ES-I3 (cell line): ENCODE measurements around the gene UBXN7.
"Not testable (repeated sequence)": the region's sequence is repeated elsewhere in the genome, so short reads cannot be mapped to it uniquely, and the experiment has no call there.

Source experiments
- H3K36me3 ChIP-seq: 2 replicates; pipeline ENCODE4 v1.6.1; 2013; ENCODE audit warnings: mild to moderate bottlenecking, low read length, control low read depth, moderate library complexity; ENCODE audit not compliant: insufficient read depth
- H3K4me1 ChIP-seq: 2 replicates; pipeline ENCODE4 v1.6.1; 2013; ENCODE audit warnings: mild to moderate bottlenecking, control low read depth, low read length; ENCODE audit not compliant: insufficient read depth
- H3K9ac ChIP-seq: 2 replicates; pipeline ENCODE4 v1.6.1; 2013; ENCODE audit warnings: low read depth, mild to moderate bottlenecking, low read length, moderate library complexity
- H3K9me3 ChIP-seq: 2 replicates; pipeline ENCODE4 v1.6.1; 2013; ENCODE audit warnings: mild to moderate bottlenecking, low read length, moderate library complexity; ENCODE audit not compliant: control insufficient read depth, insufficient read depth

UBXN7 gene

DNA sequence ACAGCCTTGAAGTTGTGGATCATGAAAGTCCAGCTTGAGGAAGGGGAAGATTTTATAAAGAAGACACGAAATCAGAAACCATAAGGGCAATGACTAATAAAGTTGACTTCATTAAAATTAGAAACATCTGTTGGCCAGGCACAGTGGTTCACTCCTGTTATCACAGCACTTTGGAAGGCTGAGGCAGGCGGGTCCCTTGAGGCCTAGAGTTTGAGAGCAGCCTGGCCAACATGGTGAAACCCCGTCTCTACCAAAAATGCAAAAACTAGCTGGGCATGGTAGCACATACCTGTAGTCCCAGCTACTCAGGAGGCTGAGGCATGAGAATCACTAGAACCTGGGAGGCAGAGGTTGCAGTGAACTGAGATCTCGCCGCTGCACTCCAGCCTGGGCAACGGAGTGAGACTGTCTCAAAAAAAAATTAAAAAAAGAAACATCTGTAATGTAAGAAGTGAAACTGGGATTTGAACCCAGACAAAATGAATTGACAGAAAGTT is 7.9 kb upstream of the UBXN7 start:
- Histone ChIP-seq H3K36me3 (no peaks in the 10 kb centered on the region), H3K4me1 (no peaks in the 10 kb centered on the region), H3K9ac (no peak overlapping the region), H3K9me3 (no peaks in the 10 kb centered on the region)

DNA sequence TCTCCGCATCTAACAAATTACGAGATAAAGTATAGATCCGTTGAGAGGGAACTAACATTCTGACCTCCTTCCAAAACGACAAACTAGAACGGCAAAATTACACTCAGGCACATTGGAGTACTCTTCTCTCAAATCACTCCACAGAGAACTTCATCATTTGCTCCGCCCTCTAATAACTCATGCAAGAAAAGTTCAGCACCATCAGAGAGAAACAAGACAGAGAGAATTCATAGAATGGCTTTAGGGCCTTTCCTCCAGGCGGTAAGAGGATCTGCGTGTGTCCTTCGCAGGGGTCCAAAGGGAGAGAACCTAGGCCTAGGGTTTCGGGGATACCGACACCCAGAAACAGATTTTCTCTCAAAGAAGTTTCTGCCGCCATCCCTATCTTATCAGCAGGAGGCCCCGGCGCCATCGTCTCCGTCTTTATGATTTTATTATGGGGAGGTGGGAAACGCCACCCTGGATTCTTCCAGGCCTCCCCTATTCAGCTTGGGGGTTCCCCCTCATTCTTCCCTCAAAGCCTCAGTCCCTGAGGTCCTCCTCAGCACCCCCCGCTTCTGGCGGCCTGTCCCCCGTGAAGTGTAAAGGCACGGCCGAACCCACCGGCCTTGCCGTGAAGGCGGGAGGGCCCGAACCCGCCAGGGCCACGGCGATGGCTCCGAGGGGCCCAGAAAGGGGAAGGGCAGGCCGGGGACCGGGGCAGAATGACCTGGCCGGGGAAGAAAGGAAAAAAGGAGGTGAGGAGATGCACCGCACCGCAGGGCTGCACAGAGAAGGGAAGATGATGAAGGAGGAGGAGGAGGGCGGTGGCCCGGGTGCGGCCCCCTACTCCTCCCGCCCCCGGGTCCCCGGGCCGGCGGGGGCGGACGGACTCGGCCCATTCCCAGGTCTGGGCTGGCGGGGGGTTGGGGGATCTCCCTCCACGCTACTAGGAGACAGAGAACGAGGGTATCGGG is 768 bp downstream of the UBXN7 start:
- H3K9me3 ChIP-seq = no peaks in the 10 kb centered on the region
- H3K36me3 ChIP-seq = no peaks in the 10 kb centered on the region; the same call in 1 of the 2 replicates
- H3K4me1 ChIP-seq = no peaks in the 10 kb centered on the region
- peak overlapping the region; percentile 78 for H3K9ac ChIP-seq

DNA sequence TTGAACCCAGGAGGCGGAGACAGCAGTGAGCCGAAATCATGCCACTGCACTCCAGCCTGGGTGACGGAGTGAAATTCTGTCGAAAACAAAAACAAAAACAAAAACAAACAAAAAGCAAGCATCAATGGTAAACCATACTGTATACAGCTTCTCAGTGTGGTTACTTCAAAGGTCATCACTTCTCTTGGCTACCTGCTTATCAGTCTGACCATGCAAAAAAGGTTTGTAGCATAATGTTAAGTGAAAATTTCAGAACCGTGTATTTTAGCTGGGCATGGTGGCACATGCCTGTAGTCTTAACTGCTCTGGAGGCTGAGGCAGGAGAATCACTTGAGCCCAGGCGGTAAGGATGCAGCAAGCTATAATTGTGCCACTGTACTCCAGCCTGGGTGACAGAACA is 4.2 kb downstream of the UBXN7 start:
- H3K4me1 ChIP-seq = no peaks in the 10 kb centered on the region
- H3K9me3 ChIP-seq = no peaks in the 10 kb centered on the region
- no peaks in the 10 kb centered on the region; the same call in 1 of the 2 replicates for H3K36me3 ChIP-seq
- H3K9ac ChIP-seq = no peak overlapping the region

DNA sequence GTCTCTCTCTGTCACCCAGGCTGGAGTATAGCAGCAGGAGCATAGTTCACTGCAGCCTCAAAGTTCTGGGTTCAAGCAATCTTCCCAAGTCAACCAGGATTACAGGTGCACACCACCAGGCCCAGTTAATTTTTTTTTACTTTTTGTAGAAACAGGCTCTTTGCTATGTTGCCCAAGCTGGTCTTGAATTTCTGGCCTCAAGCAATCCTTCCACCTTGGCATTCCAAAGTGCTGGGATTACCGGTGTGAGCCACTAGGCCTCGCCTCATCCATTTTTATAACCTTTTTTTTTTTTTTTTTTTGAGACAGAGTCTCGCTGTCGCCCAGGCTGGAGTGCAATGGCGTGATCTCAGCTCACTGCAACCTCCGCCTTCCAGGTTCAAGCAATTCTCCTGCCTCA is 7.8 kb downstream of the UBXN7 start:
- H3K36me3 ChIP-seq, H3K9me3 ChIP-seq, H3K4me1 ChIP-seq, H3K9ac ChIP-seq: not testable (repeated sequence)

DNA sequence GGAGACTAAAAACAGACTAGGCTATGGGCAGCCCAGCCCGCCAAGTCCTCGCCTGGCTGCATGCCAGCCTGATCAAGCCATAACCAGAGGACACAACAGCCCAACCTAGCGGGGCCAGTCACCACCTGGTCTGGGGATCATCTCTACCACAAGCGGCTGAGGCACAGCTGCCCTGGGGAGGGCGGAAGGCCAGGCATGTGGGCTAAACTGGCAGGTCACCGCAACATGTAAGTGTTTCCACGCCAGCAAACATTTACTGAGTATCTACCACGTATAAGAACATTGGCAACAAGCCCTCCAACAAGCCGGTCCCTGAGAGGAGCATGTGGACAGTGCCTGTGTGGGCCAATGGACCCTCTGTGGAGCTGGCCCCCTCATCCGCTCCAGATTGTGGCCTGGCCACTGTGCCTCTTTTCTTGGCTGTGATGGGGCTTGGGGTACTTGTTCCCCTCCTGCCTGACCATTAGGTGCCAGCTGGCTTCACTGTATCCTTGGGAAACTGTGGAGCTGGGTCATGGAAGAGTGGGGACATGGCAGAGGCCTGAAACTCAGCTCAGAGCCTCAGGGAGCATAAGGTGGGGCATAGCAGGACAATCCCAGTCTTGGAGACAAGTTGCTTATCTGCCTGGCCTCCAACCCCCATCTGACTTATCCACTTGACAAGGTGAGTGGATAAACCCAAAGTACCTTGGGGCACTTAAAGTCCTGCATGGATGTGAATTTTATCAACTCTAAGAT is 9.0 kb downstream of the UBXN7 start:
- Histone ChIP-seq H3K9ac (no peak overlapping the region), H3K36me3 (no peaks in the 10 kb centered on the region; the same call in 1 of the 2 replicates), H3K9me3 (no peaks in the 10 kb centered on the region), H3K4me1 (0 out of 2 replicates have a peak, but pooled peaks cover 3% of the 10 kb centered on the region)

DNA sequence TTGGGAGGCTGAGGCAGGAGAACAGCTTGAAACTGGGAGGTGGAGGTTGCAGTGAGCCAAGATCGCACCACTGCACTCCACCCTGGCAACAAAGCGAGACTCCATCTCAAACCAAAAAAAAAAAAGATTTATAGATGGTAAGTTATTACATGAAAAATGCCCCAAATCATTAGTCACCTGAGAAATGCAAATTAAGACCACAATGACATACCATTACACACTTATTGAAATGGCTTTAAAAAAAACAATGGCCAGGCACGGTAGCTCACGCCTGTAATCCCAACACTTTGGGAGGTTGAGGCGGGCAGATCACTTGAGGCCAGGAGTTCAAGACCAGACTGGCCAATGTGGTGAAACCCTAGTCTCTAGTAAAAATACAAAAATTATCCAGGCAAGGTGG is 10.6 kb downstream of the UBXN7 start:
- H3K9me3 ChIP-seq, H3K36me3 ChIP-seq, H3K4me1 ChIP-seq, H3K9ac ChIP-seq: not testable (repeated sequence)

DNA sequence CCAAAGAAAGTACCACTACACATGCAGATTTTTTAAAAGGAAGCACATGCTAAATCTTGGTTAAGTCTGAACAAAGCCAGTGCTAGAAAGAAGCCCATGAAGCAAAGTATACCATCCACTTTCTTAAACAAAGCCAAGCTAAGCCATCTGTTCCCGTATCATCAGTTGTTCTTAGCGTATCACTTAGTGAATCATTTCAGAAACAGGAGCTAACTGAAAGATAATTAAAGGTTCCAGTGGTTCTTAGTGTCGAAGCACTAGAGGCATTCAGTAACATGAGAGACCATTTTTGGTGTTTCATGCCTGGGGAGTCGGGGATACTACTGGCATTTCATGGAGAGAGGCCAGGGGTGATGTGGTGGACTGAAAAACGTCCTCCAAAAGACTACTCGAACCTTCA is 12.8 kb downstream of the UBXN7 start:
- Histone ChIP-seq H3K9me3 (no peaks in the 10 kb centered on the region), H3K4me1 (0 out of 2 replicates have a peak, but pooled peaks cover 3% of the 10 kb centered on the region), H3K9ac (no peak overlapping the region), H3K36me3 (no peaks in the 10 kb centered on the region)

DNA sequence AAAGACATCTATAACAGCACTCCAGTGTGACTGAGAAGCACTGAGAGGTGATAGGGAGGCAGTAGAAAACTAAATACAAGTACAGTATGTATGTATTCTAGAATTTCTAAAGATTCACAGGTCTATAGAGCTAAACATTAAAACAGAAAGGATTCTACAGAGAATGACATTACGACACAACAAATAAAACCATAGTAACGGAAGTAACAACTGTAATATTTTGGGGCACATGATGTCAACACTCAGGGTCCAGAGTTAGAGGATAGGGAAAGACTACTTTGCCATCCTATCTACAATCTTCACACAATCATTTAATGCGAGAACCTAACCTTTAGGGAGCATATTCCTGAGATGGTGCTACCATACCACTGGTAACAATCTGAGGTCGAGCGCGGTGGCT is 13.6 kb downstream of the UBXN7 start:
- Histone ChIP-seq H3K36me3 (no peaks in the 10 kb centered on the region), H3K9ac (no peak overlapping the region), H3K4me1 (0 out of 2 replicates have a peak, but pooled peaks cover 3% of the 10 kb centered on the region), H3K9me3 (no peaks in the 10 kb centered on the region)

DNA sequence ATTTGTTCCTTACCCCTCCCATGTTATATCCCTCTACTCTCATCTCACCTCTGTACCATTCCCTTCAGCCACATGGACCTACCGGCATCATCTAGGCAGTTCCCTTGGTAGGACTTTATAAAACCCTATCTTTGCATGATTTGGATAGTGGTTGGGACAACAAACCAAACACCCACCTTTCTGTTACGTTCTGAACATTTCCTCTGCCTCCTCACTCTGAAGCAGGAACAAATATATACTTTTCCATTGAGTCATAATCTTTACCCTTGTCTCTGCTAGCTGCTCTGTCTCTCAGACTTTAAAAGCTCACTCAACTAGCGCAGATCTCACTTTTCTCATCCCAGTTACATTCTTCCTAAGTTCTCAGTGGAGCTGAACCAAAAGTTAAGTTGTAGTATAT is 17.8 kb downstream of the UBXN7 start:
- Histone ChIP-seq H3K4me1 (0 out of 2 replicates have a peak, but pooled peaks cover 3% of the 10 kb centered on the region), H3K36me3 (no peaks in the 10 kb centered on the region), H3K9ac (no peak overlapping the region), H3K9me3 (no peaks in the 10 kb centered on the region)

DNA sequence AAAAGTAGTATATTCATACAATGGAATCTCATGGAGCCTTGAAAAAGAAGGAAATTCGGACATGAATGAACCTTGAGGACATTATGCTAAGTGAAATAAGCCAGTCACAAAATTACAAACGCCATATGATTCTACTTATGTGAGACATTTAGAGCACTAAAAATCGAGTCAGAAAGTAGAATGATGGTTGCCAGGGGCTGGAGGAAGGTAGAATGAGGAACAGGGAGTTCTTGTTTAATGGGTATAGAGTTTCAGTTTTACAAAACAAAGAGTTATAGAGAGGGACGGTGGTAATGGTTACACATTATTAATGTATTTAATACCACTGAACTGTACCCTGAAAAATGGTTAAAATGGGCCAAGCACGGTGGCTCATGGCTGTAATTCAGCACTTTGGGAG is 19.5 kb downstream of the UBXN7 start:
- Histone ChIP-seq H3K36me3 (no peaks in the 10 kb centered on the region), H3K9ac (no peak overlapping the region), H3K9me3 (0 out of 2 replicates have a peak, but pooled peaks cover 11% of the 10 kb centered on the region), H3K4me1 (no peaks in the 10 kb centered on the region)

DNA sequence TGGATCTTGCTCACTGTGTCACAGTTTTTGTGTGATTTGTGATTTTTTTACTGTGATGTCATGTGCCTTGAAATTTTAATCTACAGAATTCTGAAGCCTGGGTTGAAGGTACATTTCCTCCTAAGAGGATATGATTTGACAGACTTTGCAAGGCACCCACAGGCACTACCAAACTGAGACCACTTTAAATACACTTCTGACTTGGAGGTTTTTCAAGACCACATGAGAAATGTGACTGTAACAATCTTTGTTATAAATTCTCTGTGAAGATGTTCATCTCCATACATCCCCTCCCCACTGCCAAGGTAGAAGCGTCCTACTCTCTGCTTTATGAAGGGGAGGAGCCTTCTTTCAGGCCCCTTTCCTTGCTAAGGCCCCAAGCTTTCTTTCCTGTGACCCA is 22.8 kb downstream of the UBXN7 start:
- Histone ChIP-seq H3K9me3 (0 out of 2 replicates have a peak, but pooled peaks cover 11% of the 10 kb centered on the region), H3K36me3 (no peaks in the 10 kb centered on the region), H3K4me1 (no peaks in the 10 kb centered on the region), H3K9ac (no peak overlapping the region)

DNA sequence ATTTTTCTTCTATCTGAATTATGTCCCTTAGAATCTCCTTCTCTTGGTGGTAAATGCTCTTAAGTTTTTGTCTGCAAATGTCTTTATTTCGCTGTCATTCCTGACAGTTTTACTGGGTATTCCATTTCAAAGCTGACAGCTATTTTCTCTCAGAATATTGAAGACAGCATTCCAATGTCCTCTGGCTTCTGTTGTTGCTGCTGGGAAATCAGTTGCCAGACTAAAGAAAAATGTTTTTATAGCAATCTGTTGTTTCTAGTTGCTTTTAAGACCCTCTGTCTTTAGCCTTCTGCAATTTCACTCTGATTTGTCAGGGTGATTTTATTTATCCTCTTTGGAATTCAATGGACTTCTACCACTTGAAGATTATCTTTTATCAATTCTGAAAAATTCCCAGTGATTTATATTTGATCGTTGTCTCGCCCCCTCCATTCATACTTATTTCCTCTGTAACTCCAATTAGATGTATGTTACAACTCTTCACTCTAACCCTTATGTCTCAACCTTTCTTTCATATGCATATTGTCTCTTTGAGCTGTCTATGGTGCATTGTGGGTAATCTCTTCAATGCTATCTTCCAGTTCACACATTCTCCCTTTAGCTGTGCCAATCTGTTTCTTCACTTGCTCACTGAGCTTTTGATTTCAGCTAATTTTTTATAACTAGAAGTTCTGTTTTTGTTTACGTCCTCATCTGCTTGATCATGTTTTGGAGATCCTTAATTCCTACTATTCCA is 23.5 kb downstream of the UBXN7 start:
- H3K9ac ChIP-seq = no peak overlapping the region
- H3K36me3 ChIP-seq = no peaks in the 10 kb centered on the region
- H3K4me1 ChIP-seq = no peaks in the 10 kb centered on the region
- 0 out of 2 replicates have a peak, but pooled peaks cover 11% of the 10 kb centered on the region for H3K9me3 ChIP-seq

DNA sequence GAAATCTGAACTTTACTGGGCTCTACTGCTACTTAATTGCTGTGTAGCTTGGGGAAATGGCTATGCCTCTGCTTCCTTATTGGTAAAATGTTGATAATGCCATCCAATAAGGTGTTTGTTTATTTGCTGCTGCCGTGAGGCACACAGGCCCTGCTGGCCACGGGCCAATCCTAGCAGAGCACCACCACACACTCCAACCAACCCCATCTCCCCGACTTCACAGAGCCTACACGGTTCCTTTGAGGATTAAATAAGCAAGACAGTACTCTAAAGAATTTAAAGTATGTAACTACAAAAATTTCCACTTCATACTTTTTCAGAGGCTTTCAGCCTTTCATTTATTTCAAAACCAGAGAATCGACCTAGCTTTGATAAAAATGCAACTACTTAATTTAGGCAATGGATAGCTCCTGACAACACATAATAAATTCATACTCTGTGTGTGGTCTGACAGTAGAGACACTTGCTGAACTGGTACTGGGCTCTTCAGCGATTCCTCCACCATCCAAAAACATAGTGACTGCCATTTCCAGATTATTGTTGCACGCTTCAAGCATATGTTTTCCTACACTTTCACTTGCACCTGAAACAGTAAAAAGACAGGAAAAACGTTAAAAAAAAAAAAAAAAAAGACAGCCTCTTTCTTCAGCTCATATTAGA is 25.3 kb downstream of the UBXN7 start:
- H3K36me3 ChIP-seq = no peaks in the 10 kb centered on the region; the same call in none of the 2 replicates
- H3K9me3 ChIP-seq = 0 out of 2 replicates have a peak, but pooled peaks cover 11% of the 10 kb centered on the region
- H3K4me1 ChIP-seq = no peaks in the 10 kb centered on the region
- H3K9ac ChIP-seq = no peak overlapping the region
